HG03354 (cell line): ENCODE measurements around the gene COX6B1.
A peak's percentile ranks its signal among the peaks of the same experiment; 100 is the strongest.
"Not testable (repeated sequence)": the region's sequence is repeated elsewhere in the genome, so short reads cannot be mapped to it uniquely, and the experiment has no call there.

Experiments used
- ATAC-seq: cut with Tn5 transposase; IDR thresholded peaks from one replicate; pipeline ENCODE4 v1.9.1; 2021; ENCODE audit warnings: mild to moderate bottlenecking; ENCODE audit not compliant: unreplicated experiment, poor library complexity, severe bottlenecking

COX6B1 gene

GRCh38 chr19:35648017-35648961 is at the start of gene COX6B1:
Gene COX6B1, plus strand, starts transcription at chr19:35648323. Its CDS starts 2,921 bp downstream, at chr19:35651244.
- peak; percentile 62 for ATAC-seq

- no peak for ATAC-seq
Measured at GRCh38 chr19:35601971-35602370, 46.2 kb upstream of the COX6B1 start.

GRCh38 chr19:35604436-35604835 is 43.7 kb upstream of the COX6B1 start:
- ATAC-seq = not testable (repeated sequence)

GRCh38 chr19:35607170-35607569 is 41.0 kb upstream of the COX6B1 start:
- ATAC-seq = not testable (repeated sequence)

GRCh38 chr19:35607661-35608060 is 40.5 kb upstream of the COX6B1 start:
- ATAC-seq = no peak

GRCh38 chr19:35608251-35608650 is 39.9 kb upstream of the COX6B1 start:
- ATAC-seq = no peak

GRCh38 chr19:35609851-35610353 is 38.2 kb upstream of the COX6B1 start:
- no peak for ATAC-seq

GRCh38 chr19:35612224-35612558 is 35.9 kb upstream of the COX6B1 start:
- ATAC-seq = no peak

- ATAC-seq = peak; percentile 84
Measured at GRCh38 chr19:35612559-35613321, 35.4 kb upstream of the COX6B1 start, which contains the start of gene HAUS5. Gene HAUS5, plus strand, starts transcription at chr19:35612735. Its CDS starts 60 bp downstream, at chr19:35612795.

GRCh38 chr19:35613574-35613973 is 34.5 kb upstream of the COX6B1 start:
- no peak for ATAC-seq

- ATAC-seq = no peak
Measured at GRCh38 chr19:35615036-35615435, 33.1 kb upstream of the COX6B1 start.

GRCh38 chr19:35618857-35619256 is 29.3 kb upstream of the COX6B1 start:
- ATAC-seq = no peak

GRCh38 chr19:35619290-35619923 is 28.7 kb upstream of the COX6B1 start:
- ATAC-seq = no peak

- no peak for ATAC-seq
Measured at GRCh38 chr19:35620001-35620400, 28.1 kb upstream of the COX6B1 start.

GRCh38 chr19:35621708-35622107 is 26.4 kb upstream of the COX6B1 start:
- no peak for ATAC-seq

- ATAC-seq = no peak
Measured at GRCh38 chr19:35622750-35623149, 25.4 kb upstream of the COX6B1 start.

GRCh38 chr19:35623327-35624010 is 24.7 kb upstream of the COX6B1 start:
- no peak for ATAC-seq

- no peak for ATAC-seq
Measured at GRCh38 chr19:35628264-35628564, 19.9 kb upstream of the COX6B1 start.

- peak; percentile 94 for ATAC-seq
Measured at GRCh38 chr19:35628565-35629331, 19.4 kb upstream of the COX6B1 start, which contains the start of gene RBM42. Gene RBM42, plus strand, starts transcription at chr19:35629036. Its CDS starts 118 bp downstream, at chr19:35629154.
